Vagina (tissue), 2 donors: ENCODE results near the gene ANKFN1. TPM values are rescaled to one million over a fixed set of nuclear protein-coding genes. Genes with fewer than 3 reads are reported as not detected.

Source experiments
- DNase-seq, 2 donors: peaks; one replicate each; pipeline ENCODE4 v3.0.0-alpha.2; 2017; ENCODE audit errors: extremely low spot score in 2 of 2
- H3K27ac ChIP-seq: fragments of 200-600 bp; sonication (generic); one replicate; pipeline ENCODE4 v1.5.1; 2019
- H3K27me3 ChIP-seq: fragments of 200-600 bp; sonication (generic); one replicate; pipeline ENCODE4 v1.5.1; 2019
- H3K36me3 ChIP-seq, 2 donors: fragments of 200-600 bp; sonication (generic); one replicate each; pipeline ENCODE4 v1.5.1; 2017 to 2019
- H3K4me1 ChIP-seq: fragments of 200-600 bp; sonication (generic); one replicate; pipeline ENCODE4 v1.5.1; 2019
- H3K4me3 ChIP-seq, 2 donors: fragments of 200-600 bp; sonication (generic); 1 replicate in 1 of 2; 2 replicates in 1 of 2; pipeline ENCODE4 v1.5.1; 2016 to 2019
- H3K9me3 ChIP-seq: fragments of 200-600 bp; sonication (generic); one replicate; pipeline ENCODE4 v1.5.1; 2019
- CTCF ChIP-seq, 3 experiments: fragments of 450-650 bp in 2 of 3; fragments of 200-600 bp in 1 of 3; sonication (generic) in 1 of 3; IDR thresholded peaks; one replicate each; pipeline ENCODE4 v1.5.1; 2017 to 2019; ENCODE audit warnings: antibody characterized with exemption in 3 of 3, mild to moderate bottlenecking in 2 of 3, moderate library complexity in 2 of 3
- POLR2A ChIP-seq, 2 donors: fragments of 450-650 bp; IDR thresholded peaks; one replicate each; pipeline ENCODE4 v1.6.1; 2017; ENCODE audit warnings: antibody characterized with exemption in 2 of 2, mild to moderate bottlenecking in 2 of 2, moderate library complexity in 2 of 2
- POLR2AphosphoS5 ChIP-seq, 2 donors: sonication (generic); formaldehyde crosslinking; IDR thresholded peaks; one replicate each; pipeline ENCODE4 v1.9.0; 2017; ENCODE audit warnings: antibody characterized with exemption in 2 of 2, mild to moderate bottlenecking in 2 of 2, low read depth in 1 of 2; ENCODE audit not compliant: insufficient read depth in 1 of 2
- intact Hi-C: fragments of 100-400 bp; cut with DNase I; formaldehyde crosslinking; loops from one replicate; pipeline ENCODE4 v1.15.1; 2023
- total RNA-seq: library from RNA; depleted of rRNA; stranded (reverse); fragments of >200 nt; gene quantifications from one replicate; pipeline ENCODE4 v1.2.3, GENCODE V29; 2016

ANKFN1 gene
- total RNA-seq, 1 donor from 2014 or later = 3.4 TPM

- Histone ChIP-seq H3K27ac (no peak overlapping the region), H3K36me3 (no peaks in the 10 kb centered on the region), H3K9me3 (no peaks in the 10 kb centered on the region), H3K4me1 (no peaks in the 10 kb centered on the region), H3K27me3 (no peaks in the 10 kb centered on the region), H3K4me3 (no peak overlapping the region)
- no peak for DNase-seq
- intact Hi-C loops = no loop called here
- TF ChIP-seq POLR2A (IDR thresholded peaks at IDR 0.05) = no peak
- TF ChIP-seq POLR2AphosphoS5 (IDR thresholded peaks at IDR 0.05; ENCODE audit: insufficient read depth in 1 of 2, low read depth in 1 of 2) = no peak
- no peak for TF ChIP-seq CTCF (IDR thresholded peaks at IDR 0.05)
Observed at GRCh38 chr17:56244268-56244890, 91.1 kb downstream of the ANKFN1 start.

GRCh38 chr17:56247816-56248215, 94.5 kb downstream of the ANKFN1 start:
- Histone ChIP-seq H3K4me1 (no peaks in the 10 kb centered on the region), H3K9me3 (no peaks in the 10 kb centered on the region), H3K27me3 (no peaks in the 10 kb centered on the region), H3K4me3 (no peak overlapping the region), H3K27ac (no peak overlapping the region), H3K36me3 (no peaks in the 10 kb centered on the region)
- DNase-seq = no peak
- TF ChIP-seq POLR2AphosphoS5 (IDR thresholded peaks at IDR 0.05; ENCODE audit: insufficient read depth in 1 of 2, low read depth in 1 of 2) (no peak), POLR2A (IDR thresholded peaks at IDR 0.05) (no peak), CTCF (IDR thresholded peaks at IDR 0.05) (no peak)
- intact Hi-C loops = no loop called here

DNA sequence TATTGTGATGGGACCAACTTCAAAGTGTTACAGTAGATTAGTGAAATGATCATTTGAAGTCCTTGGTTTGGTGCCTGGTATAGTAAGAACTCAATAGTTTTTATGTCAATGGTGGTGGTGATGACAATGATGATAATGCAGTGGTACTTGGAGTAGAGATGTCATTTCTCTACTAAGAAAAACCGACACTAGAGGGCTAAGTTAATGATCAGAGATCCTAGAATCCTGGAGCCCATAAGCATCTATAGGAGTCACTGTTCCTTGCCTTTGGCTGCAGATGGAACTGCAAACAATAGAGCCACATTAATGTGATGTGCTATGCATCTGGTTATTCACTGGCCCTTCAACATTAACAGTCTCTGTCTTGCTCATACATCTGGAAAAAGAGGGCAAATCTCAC, 103.8 kb downstream of the ANKFN1 start:
- no peak for DNase-seq
- Histone ChIP-seq H3K27me3 (no peaks in the 10 kb centered on the region), H3K27ac (no peak overlapping the region), H3K4me3 (no peak overlapping the region), H3K9me3 (no peaks in the 10 kb centered on the region), H3K36me3 (no peaks in the 10 kb centered on the region), H3K4me1 (no peaks in the 10 kb centered on the region)
- no peak for TF ChIP-seq POLR2A (IDR thresholded peaks at IDR 0.05)
- no peak for TF ChIP-seq POLR2AphosphoS5 (IDR thresholded peaks at IDR 0.05; ENCODE audit: insufficient read depth in 1 of 2, low read depth in 1 of 2)
- TF ChIP-seq CTCF (IDR thresholded peaks at IDR 0.05) = no peak
- intact Hi-C loops = no loop called here

GRCh38 chr17:56260376-56261002, 107.2 kb downstream of the ANKFN1 start:
- H3K9me3 ChIP-seq = no peaks in the 10 kb centered on the region

More at GRCh38 chr17:56260376-56261002, 107.2 kb downstream of the ANKFN1 start:
- H3K27me3 ChIP-seq = no peaks in the 10 kb centered on the region
- intact Hi-C loops = no loop called here
- TF ChIP-seq POLR2AphosphoS5 (IDR thresholded peaks at IDR 0.05; ENCODE audit: insufficient read depth in 1 of 2, low read depth in 1 of 2) (no peak), POLR2A (IDR thresholded peaks at IDR 0.05) (no peak), CTCF (IDR thresholded peaks at IDR 0.05) (no peak)
- H3K27ac ChIP-seq = no peak overlapping the region
- no peak overlapping the region for H3K4me3 ChIP-seq
- no peaks in the 10 kb centered on the region for H3K4me1 ChIP-seq
- no peaks in the 10 kb centered on the region for H3K36me3 ChIP-seq
- DNase-seq = no peak
